Measurements from ENCODE around the gene BNIP1.

BNIP1 gene

DNA sequence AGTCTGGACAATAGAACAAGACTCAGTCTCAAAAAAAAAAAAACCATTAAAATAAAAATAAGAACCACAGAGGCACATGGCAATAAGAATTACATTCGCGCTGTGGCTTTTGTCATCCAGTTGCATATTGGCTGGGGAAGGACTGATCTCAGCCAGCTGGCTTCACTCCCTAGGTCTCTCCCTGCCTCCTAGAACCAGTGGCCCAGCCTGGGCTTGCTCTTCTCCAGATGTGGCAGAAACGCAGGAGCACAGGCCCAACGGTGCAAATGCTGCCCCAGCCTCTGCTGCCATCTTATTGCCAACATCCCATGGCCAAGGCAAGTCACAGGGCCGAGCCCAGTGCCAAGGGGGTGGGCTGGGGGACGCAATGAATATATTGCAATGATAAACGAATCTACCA, 53.7 kb downstream of the BNIP1 start:
- Histone ChIP-seq H3F3A (ENCODE audit: insufficient read depth, low read length) (no peaks in the 10 kb centered on the region), H3K79me2 (ENCODE audit: low read length) (no peaks in the 10 kb centered on the region), H2AFZ (ENCODE audit: low read length) (no peak overlapping the region), H3K36me3 (replicated peaks; ENCODE audit: insufficient read depth, low read length) (no peaks in the 10 kb centered on the region), H3K4me1 (ENCODE audit: low read length) (no peaks in the 10 kb centered on the region), H3K4me2 (ENCODE audit: low read depth, low read length) (no peak overlapping the region), H3K9me2 (replicated peaks; ENCODE audit: insufficient read depth, low read length) (no peaks in the 10 kb centered on the region), H4K20me1 (ENCODE audit: insufficient read depth, low read length) (no peaks in the 10 kb centered on the region), H3K27ac (ENCODE audit: low read length) (no peak overlapping the region), H3K4me3 (ENCODE audit: low read length) (no peak overlapping the region), H3K27me3 (replicated peaks; ENCODE audit: insufficient read depth, low read length) (0 out of 2 replicates have a peak, but pooled peaks cover 5% of the 10 kb centered on the region), H3K9me3 (replicated peaks; ENCODE audit: insufficient read depth, low read length) (no peaks in the 10 kb centered on the region), H3K9ac (ENCODE audit: low read length) (no peak overlapping the region)
- no peak for TF ChIP-seq EZH2phosphoT487 (IDR thresholded peaks at IDR 0.05; ENCODE audit: low read length)
- no peak for TF ChIP-seq EZH2 (optimal IDR thresholded peaks at IDR 0.05; ENCODE audit: low read depth, low read length)
- no peak for TF ChIP-seq CTCF (IDR thresholded peaks at IDR 0.05; ENCODE audit: low read length)
- DNase-seq: no peak

DNA sequence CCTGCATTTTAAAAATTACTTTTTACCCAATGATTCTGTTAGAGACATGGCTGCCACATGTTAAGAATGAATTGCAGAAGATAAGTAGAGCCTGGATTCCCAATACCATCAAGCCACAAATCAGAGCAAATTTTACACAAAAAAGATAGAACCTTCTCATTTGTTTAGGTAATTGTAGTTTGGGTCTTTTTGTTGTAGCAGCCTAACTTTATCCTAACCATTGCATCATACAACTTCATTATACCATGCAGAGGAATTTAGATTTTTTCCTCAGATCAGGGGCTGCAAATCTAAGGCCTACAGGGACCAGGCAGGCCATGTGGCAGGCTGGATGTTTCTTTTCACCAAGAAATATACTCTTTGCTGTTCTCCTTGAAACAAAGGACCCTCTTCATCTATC, 56.0 kb downstream of the BNIP1 start:
- Histone ChIP-seq H3K27ac (ENCODE audit: low read length) (no peak overlapping the region), H3K9me3 (replicated peaks; ENCODE audit: insufficient read depth, low read length) (no peaks in the 10 kb centered on the region)

DNA sequence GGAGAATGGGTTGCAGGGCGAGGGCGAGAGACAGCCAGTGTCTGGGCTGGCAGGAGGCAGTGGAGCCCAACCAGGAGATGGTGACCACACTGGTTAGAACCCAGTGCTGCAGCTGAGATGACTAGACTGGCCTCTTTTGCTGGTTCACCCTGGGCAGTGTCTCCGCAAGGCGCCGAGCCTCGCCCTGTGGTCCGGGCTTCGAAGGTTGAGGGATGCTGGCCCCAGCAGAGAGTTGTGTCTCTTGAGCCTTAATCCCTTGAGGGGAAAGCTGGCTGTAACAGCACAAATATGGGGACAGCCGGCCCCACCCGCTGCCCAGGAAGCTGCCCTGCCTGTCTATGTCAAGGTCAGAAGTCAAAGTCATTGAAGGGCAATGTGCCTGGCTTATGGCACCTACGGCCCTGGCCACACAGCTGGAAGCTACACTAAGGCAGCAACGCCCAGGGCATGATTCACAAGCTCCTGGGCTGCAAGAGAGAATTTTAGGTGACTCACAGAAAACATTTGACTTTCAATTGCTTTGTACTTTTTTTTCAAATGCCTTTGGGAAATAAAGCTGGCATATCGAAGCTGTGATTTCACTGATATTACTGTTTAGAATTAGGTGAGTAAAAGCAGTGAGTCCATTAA, 57.4 kb downstream of the BNIP1 start:
- H3K4me2 ChIP-seq (ENCODE audit: low read depth, low read length): no peak overlapping the region
- no peaks in the 10 kb centered on the region for H3K79me2 ChIP-seq (ENCODE audit: low read length)
- no peak for DNase-seq
- no peaks in the 10 kb centered on the region for H3K4me1 ChIP-seq (ENCODE audit: low read length)
- no peak overlapping the region for H3K27ac ChIP-seq (ENCODE audit: low read length)
- no peak overlapping the region for H2AFZ ChIP-seq (ENCODE audit: low read length)
- no peaks in the 10 kb centered on the region for H3K9me3 ChIP-seq (replicated peaks; ENCODE audit: insufficient read depth, low read length)
- H3K9ac ChIP-seq (ENCODE audit: low read length): no peak overlapping the region
- H3K4me3 ChIP-seq (ENCODE audit: low read length): no peak overlapping the region
- no peaks in the 10 kb centered on the region for H3F3A ChIP-seq (ENCODE audit: insufficient read depth, low read length)
- no peaks in the 10 kb centered on the region for H3K36me3 ChIP-seq (replicated peaks; ENCODE audit: insufficient read depth, low read length)
- peaks cover 12% of the 10 kb centered on the region for H3K27me3 ChIP-seq (replicated peaks; ENCODE audit: insufficient read depth, low read length)
- no peaks in the 10 kb centered on the region for H3K9me2 ChIP-seq (replicated peaks; ENCODE audit: insufficient read depth, low read length)
- no peaks in the 10 kb centered on the region for H4K20me1 ChIP-seq (ENCODE audit: insufficient read depth, low read length)
- TF ChIP-seq CTCF (IDR thresholded peaks at IDR 0.05; ENCODE audit: low read length) (no peak), EZH2phosphoT487 (IDR thresholded peaks at IDR 0.05; ENCODE audit: low read length) (no peak), EZH2 (optimal IDR thresholded peaks at IDR 0.05; ENCODE audit: low read depth, low read length) (no peak)

More for the DNA sequence above, 56.0 kb downstream of the BNIP1 start:
- H3K27me3 ChIP-seq (replicated peaks; ENCODE audit: insufficient read depth, low read length): 0 out of 2 replicates have a peak, but pooled peaks cover 5% of the 10 kb centered on the region
- no peaks in the 10 kb centered on the region for H3F3A ChIP-seq (ENCODE audit: insufficient read depth, low read length)
- H3K4me1 ChIP-seq (ENCODE audit: low read length): no peaks in the 10 kb centered on the region
- no peaks in the 10 kb centered on the region for H4K20me1 ChIP-seq (ENCODE audit: insufficient read depth, low read length)
- H3K4me2 ChIP-seq (ENCODE audit: low read depth, low read length): no peak overlapping the region
- TF ChIP-seq CTCF (IDR thresholded peaks at IDR 0.05; ENCODE audit: low read length) (no peak), EZH2 (optimal IDR thresholded peaks at IDR 0.05; ENCODE audit: low read depth, low read length) (no peak), EZH2phosphoT487 (IDR thresholded peaks at IDR 0.05; ENCODE audit: low read length) (no peak)
- no peak overlapping the region for H2AFZ ChIP-seq (ENCODE audit: low read length)
- H3K9me2 ChIP-seq (replicated peaks; ENCODE audit: insufficient read depth, low read length): no peaks in the 10 kb centered on the region
- no peak overlapping the region for H3K4me3 ChIP-seq (ENCODE audit: low read length)
- H3K9ac ChIP-seq (ENCODE audit: low read length): no peak overlapping the region
- no peaks in the 10 kb centered on the region for H3K79me2 ChIP-seq (ENCODE audit: low read length)
- no peaks in the 10 kb centered on the region for H3K36me3 ChIP-seq (replicated peaks; ENCODE audit: insufficient read depth, low read length)
- no peak for DNase-seq
